HCT116 (cell line): ENCODE results near the gene MLH3.

Experiments
- CBX3 ChIP-seq: IDR thresholded peaks from 2 replicates; pipeline ENCODE4 v1.6.1; 2012; ENCODE audit warnings: low read depth
- TCF7L2 ChIP-seq: IDR thresholded peaks from 2 replicates; pipeline ENCODE4 v1.7.0; 2011; ENCODE audit warnings: borderline replicate concordance, inconsistent platforms; ENCODE audit not compliant: insufficient read depth, insufficient read length; ENCODE audit errors: extremely low read depth

- no peak for TF ChIP-seq TCF7L2
- no peak for TF ChIP-seq CBX3
Measured at GRCh38 chr14:74985028-74985310, 66.3 kb downstream of the MLH3 start.
